ENCODE results near the gene KLHL13. TPM values are rescaled to one million over a fixed set of nuclear protein-coding genes. Genes with fewer than 3 reads are reported as not detected.

KLHL13 gene
- total and polyA plus RNA-seq, 2 of the 8 experiments (the other 6 are each of a cell fraction or from before 2014, with no cell fraction given), result 6.4 to 12.8 TPM

GRCh38 chrX:118128724-118129123 lies 12.1 kb upstream of the KLHL13 start:
- CTCF ChIA-PET (ENCODE audit: partially characterized antibody), result no interaction called here
- H3K18ac ChIP-seq (ENCODE audit: extremely low read depth, low read length), result no peak overlapping the region
- no peak for FAIRE-seq
- TF ChIP-seq RAD21 (IDR thresholded peaks at IDR 0.05 in 1 of 2, conservative IDR thresholded peaks at IDR 0.05 in 1 of 2; ENCODE audit: low read depth in 2 of 2, low read length in 2 of 2) (no peak), BRCA1 (IDR thresholded peaks at IDR 0.05; ENCODE audit: low read depth, low read length) (no peak), USF2 (IDR thresholded peaks at IDR 0.05; ENCODE audit: low read length) (no peak), SAP30 (IDR thresholded peaks at IDR 0.05; ENCODE audit: insufficient read depth, insufficient replicate concordance, low read length) (no peak), SP2 (IDR thresholded peaks at IDR 0.05; ENCODE audit: low read length) (no peak), CTBP2 (IDR thresholded peaks at IDR 0.05; ENCODE audit: borderline replicate concordance, insufficient read depth, insufficient read length, low read length) (no peak), POLR2A (IDR thresholded peaks at IDR 0.05; ENCODE audit: control extremely low read depth in 1 of 2, low read depth in 2 of 2, low read length in 2 of 2) (no peak), JUN (IDR thresholded peaks at IDR 0.05; ENCODE audit: low read depth, low read length) (no peak), TAF7 (optimal IDR thresholded peaks at IDR 0.05; ENCODE audit: borderline replicate concordance, low read depth, low read length) (no peak)

More at GRCh38 chrX:118128724-118129123, 12.1 kb upstream of the KLHL13 start:
- no peak overlapping the region for H2BK5ac ChIP-seq (ENCODE audit: low read depth, low read length)
- no peak overlapping the region for H3K56ac ChIP-seq (replicated peaks; ENCODE audit: insufficient read length, low read depth, low read length)
- no peak overlapping the region for H2BK15ac ChIP-seq (ENCODE audit: low read length)
- H3K4me3 ChIP-seq (ENCODE audit: extremely low read depth in 1 of 4, insufficient read depth in 2 of 4, low read depth in 3 of 4, low read length in 4 of 4), result no peak overlapping the region
- no peak overlapping the region for H2BK120ac ChIP-seq (replicated peaks; ENCODE audit: low read depth, low read length)
- POLR2A ChIA-PET (ENCODE audit: partially characterized antibody), result no interaction called here
- H4K8ac ChIP-seq (ENCODE audit: extremely low read depth, insufficient read depth, low read length), result no peak overlapping the region
- H3K9me3 ChIP-seq (ENCODE audit: insufficient read depth in 2 of 2, low read depth in 1 of 2, low read length in 1 of 2), result no peaks in the 10 kb centered on the region
- H4K5ac ChIP-seq (ENCODE audit: insufficient read length, low read depth, low read length), result no peak overlapping the region
- H4K91ac ChIP-seq (replicated peaks; ENCODE audit: insufficient read length, low read length), result no peak overlapping the region
- no peaks in the 10 kb centered on the region for H3K27me3 ChIP-seq (replicated peaks in 1 of 4; ENCODE audit: control insufficient read depth in 3 of 4, extremely low read depth in 1 of 4, insufficient read depth in 3 of 4, low read length in 3 of 4)
- H2AK5ac ChIP-seq (ENCODE audit: low read depth, low read length), result no peak overlapping the region
- H3K4ac ChIP-seq (replicated peaks; ENCODE audit: insufficient read length, low read depth, low read length), result no peak overlapping the region
- no peak for DNase-seq (ENCODE audit: low read depth in 1 of 2, low spot score in 2 of 2)
- H2AFZ ChIP-seq (ENCODE audit: low read length), result no peak overlapping the region
- H2BK20ac ChIP-seq (ENCODE audit: low read length), result no peak overlapping the region
- H3K4me2 ChIP-seq (ENCODE audit: insufficient read depth in 1 of 2, low read depth in 2 of 2, low read length in 2 of 2), result no peak overlapping the region
- no peaks in the 10 kb centered on the region for H3K79me2 ChIP-seq (ENCODE audit: control insufficient read depth in 1 of 2, insufficient read depth in 2 of 2, low read length in 2 of 2)
- no peaks in the 10 kb centered on the region for H3K79me1 ChIP-seq (ENCODE audit: low read depth, low read length)
- 89% methylated on average over 17 of the region's 18 CpGs; no CpG with 5 or more reads in 1 of the 2 experiments for WGBS, 2 experiments (ENCODE audit: extremely low coverage in 1 of 2, insufficient coverage in 1 of 2, insufficient read length in 1 of 2, insufficient replicate concordance in 2 of 2, low coverage in 1 of 2, low lambda C conversion rate in 2 of 2, missing lambda C conversion rate in 1 of 2)
- H3K23me2 ChIP-seq (ENCODE audit: low read depth, low read length), result no peaks in the 10 kb centered on the region
- no peak overlapping the region for H3K27ac ChIP-seq (ENCODE audit: low read depth, low read length)
- no peak overlapping the region for H3K23ac ChIP-seq (ENCODE audit: insufficient read length)
- H3K4me1 ChIP-seq (replicated peaks in 1 of 4; ENCODE audit: control insufficient read depth in 3 of 4, insufficient read depth in 4 of 4, low read length in 3 of 4), result no peaks in the 10 kb centered on the region
- H2BK12ac ChIP-seq (ENCODE audit: low read depth, low read length), result no peak overlapping the region
- H4K20me1 ChIP-seq (replicated peaks in 1 of 2; ENCODE audit: control insufficient read depth in 1 of 2, insufficient read depth in 2 of 2, low read length in 2 of 2), result no peaks in the 10 kb centered on the region
- no peak overlapping the region for H3K14ac ChIP-seq (ENCODE audit: insufficient read length)
- H3K36me3 ChIP-seq (ENCODE audit: control insufficient read depth in 2 of 4, insufficient read depth in 4 of 4, low read length in 3 of 4), result no peaks in the 10 kb centered on the region
- H3K9ac ChIP-seq (replicated peaks in 1 of 4; ENCODE audit: extremely low read depth in 1 of 4, low read depth in 3 of 4, low read length in 3 of 4), result no peak overlapping the region

Measured in H1 (cell line).